Measurements from ENCODE around the gene THAP8. TPM values are rescaled to one million over a fixed set of nuclear protein-coding genes. Genes with fewer than 3 reads are reported as not detected.

The THAP8 gene
- total RNA-seq, 1 donor from 2014 or later: 4.2 TPM

DNA sequence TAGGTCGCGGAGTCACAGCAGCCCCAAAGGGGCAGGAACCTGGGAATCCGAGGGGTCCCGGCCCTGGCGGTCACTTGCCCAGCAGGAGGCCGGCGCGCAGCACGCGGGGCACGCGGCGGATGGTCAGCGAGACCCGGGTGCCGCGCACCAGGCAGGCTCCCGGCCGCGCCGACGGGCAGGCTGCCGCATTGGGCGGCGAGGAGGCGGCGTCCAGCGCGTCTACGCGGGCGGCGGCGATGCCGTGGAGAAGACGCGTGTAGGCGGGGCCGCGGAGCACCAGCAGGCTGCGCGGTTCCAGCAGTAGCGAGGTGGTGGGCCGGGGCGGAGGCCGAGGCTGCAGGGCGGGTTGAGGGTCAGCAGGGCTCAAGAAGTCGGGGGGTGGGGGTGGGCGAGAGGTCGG, 44.9 kb downstream of the THAP8 start:
- intact Hi-C loops (cut with DNase I): no loop called here
- peak; percentile 73 for ATAC-seq (ENCODE audit: poor library complexity)
- peak; percentile 83 for DNase-seq

GRCh38 chr19:36008336-36008978, 45.6 kb downstream of the THAP8 start, which contains the start of gene SYNE4:
SYNE4 (minus strand) TSS chr19:36008813; CDS start chr19:36008681, 132 bp downstream.
- DNase-seq (no peak), ATAC-seq (ENCODE audit: poor library complexity) (no peak)
- intact Hi-C loops (cut with DNase I): no loop called here

DNA sequence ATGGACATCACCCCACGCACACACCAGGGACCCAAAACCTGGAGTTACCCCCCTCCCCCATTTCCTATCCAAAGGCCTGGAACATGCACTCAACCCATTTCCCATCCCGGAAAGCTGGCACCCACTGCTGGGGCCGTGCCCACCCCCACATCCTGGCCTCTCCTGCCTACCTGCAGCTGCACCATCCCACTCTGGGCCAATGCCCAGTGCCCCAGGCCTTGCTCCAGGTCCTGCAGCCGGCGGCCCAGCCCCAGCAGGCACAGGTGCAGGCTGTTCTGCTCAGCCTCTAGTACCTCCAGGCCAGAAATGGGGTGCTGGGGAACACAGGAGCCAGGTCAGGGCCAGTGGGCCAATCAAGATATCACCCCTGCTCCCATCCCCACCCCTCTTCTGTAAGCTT, 47.1 kb downstream of the THAP8 start:
- intact Hi-C loops (cut with DNase I): no loop called here
- ATAC-seq (ENCODE audit: poor library complexity) (no peak), DNase-seq (no peak)

DNA sequence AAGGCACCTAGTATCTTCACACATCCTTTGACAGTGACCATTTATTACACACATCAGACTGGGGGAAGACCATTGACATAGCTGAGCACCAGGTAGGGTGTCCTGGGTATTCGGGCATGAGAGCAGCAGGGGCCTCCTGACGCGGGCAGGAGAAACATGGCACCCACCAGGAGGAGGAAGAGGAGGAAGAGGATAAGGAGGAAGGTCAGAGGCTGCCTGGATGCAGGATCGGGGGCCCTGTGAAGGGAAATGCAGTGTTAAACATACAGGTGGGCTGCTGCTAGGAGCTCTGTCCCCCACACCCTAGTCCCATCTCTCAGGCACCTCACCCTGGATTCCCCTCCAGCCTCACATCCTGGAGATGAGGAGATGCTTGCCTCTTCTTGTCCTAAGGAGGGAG, 50.8 kb downstream of the THAP8 start:
- DNase-seq (no peak), ATAC-seq (ENCODE audit: poor library complexity) (no peak)
- intact Hi-C loops (cut with DNase I): no loop called here

- no peak for DNase-seq
- no peak for ATAC-seq (ENCODE audit: poor library complexity)
- intact Hi-C loops (cut with DNase I): no loop called here
Measured at GRCh38 chr19:36001605-36002004, 52.5 kb downstream of the THAP8 start.

- DNase-seq: no peak
- no peak for ATAC-seq (ENCODE audit: poor library complexity)
- intact Hi-C loops (cut with DNase I): loop anchor here (5.0 kb wide), 1 partner anchor 116 kb away; the partner anchor contains the start of genes OVOL3 and POLR2I
Measured at GRCh38 chr19:35996777-35997176, 57.3 kb downstream of the THAP8 start.

- peak; percentile 98 for ATAC-seq (ENCODE audit: poor library complexity)
- intact Hi-C loops (cut with DNase I): loop anchor here (5.0 kb wide), 1 partner anchor 117 kb away; the partner anchor contains the start of genes OVOL3 and POLR2I
Measured at GRCh38 chr19:35995048-35995993, 58.8 kb downstream of the THAP8 start, which contains the start of gene SDHAF1. SDHAF1 (plus strand) TSS chr19:35995188; CDS start chr19:35995275, 87 bp downstream.

DNA sequence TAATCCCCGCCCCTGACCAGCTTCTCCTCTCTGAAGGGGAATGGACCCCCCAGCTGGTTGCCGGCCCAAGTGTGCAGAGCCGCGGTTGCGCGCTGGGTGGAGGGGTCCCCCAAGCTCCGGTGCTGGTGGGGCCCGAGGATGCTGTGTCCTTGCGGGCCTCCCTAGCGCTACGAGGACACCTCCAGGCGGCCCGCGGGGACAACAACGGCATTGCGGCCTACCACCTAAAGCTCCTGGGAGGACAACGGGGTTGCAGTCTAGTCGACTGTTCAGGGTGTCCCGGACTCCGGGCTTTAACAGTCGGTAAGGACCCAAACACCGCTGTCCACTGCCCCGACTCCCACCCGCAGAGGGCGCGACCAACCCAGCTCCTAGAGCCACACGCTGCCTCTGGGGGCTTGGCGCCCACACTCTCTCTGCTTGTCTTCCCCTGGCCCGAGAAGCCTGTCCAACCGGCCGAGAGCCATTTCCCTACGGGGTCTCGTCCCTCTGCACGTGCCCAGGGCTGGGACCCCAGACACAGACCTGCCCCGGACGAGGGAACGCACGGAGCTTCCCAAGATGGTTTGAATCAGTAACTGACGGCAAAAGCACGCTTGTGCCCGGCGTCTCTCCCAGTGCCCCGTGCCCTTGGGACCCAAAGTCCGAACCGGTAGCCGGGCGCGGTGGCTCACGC, 60.0 kb downstream of the THAP8 start:
- DNase-seq (peak; percentile 57), ATAC-seq (ENCODE audit: poor library complexity) (peak; percentile 31)
- intact Hi-C loops (cut with DNase I): no loop called here

More at GRCh38 chr19:35995048-35995993, 58.8 kb downstream of the THAP8 start, which contains the start of gene SDHAF1:
- DNase-seq: peak; percentile 99

GRCh38 chr19:35992907-35993765, 60.9 kb downstream of the THAP8 start:
- ATAC-seq (ENCODE audit: poor library complexity): no peak

GRCh38 chr19:35991731-35992450, 62.2 kb downstream of the THAP8 start:
- no peak for ATAC-seq (ENCODE audit: poor library complexity)
- intact Hi-C loops (cut with DNase I): no loop called here
- no peak for DNase-seq

More at GRCh38 chr19:35992907-35993765, 60.9 kb downstream of the THAP8 start:
- DNase-seq: no peak
- intact Hi-C loops (cut with DNase I): no loop called here

DNA sequence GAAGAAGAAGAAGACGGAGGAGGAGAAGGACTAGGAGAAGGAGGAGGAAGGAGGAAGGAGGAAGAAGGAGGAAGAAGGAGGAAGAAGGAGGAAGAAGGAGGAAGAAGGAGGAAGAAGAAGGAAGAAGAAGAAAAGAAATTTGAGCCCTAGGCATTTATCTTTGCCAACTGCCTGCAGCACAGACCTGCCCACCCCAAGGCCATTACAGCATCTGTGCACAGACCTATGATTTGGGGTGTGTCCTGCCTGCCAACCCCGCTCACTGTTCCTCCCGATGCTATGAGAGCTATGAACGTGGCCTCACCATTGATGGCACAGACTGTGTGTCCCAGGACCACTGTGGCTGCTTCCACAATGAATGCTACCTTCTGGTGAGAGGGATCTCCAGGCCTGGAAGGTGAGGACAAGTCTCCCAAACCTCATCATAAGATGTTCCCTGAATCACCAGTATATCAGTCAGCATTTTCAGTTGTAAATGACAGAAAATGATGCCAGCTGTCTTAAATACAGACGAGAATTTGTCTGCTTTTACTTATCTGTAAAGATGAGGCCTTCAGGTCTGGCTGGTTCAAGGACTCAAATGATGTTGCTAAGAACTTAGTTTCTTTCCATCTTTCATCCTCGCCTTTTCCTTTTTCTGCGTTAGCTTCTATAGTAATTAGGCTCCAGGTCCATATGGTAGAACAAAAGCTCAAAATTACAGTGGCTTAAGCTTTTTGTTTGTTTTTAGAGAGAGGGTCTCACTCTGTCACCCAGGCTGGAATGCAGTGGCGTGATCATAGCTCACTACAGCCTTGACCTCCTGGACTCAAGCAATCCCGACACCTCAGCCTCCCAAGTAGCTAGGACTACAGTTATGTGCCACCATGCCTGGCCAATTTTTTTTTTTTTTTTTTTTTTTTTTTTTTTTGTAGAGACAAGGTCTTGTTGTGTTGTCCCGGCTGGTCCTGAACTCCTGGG, 63.0 kb downstream of the THAP8 start:
- ATAC-seq (ENCODE audit: poor library complexity): no peak
- no peak for DNase-seq
- intact Hi-C loops (cut with DNase I): no loop called here

DNA sequence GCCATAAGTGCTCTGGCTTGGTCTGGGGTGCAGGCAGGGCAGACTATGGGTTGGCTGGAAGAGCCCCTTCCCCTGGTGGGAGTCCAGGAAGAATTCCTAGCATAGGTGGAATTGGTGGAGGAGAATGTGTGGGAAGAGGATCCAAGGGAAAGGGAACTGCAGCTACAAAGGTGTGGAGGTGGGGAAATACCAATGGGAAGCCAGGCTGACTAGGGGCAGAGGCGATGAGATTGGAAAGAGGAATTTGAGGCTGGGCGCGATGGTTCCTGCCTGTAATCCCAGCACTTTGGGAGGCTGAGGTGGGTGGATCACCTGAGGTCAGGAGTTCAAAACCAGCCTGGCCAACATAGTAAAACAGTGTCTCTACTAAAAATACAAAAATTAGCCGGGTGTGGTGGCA, 63.9 kb downstream of the THAP8 start:
- ATAC-seq (ENCODE audit: poor library complexity) (no peak), DNase-seq (no peak)
- intact Hi-C loops (cut with DNase I): no loop called here

GRCh38 chr19:35988824-35989223, 65.3 kb downstream of the THAP8 start:
- DNase-seq (no peak), ATAC-seq (ENCODE audit: poor library complexity) (no peak)
- intact Hi-C loops (cut with DNase I): no loop called here

GRCh38 chr19:35987571-35987896, 66.6 kb downstream of the THAP8 start:
- DNase-seq (no peak), ATAC-seq (ENCODE audit: poor library complexity) (no peak)
- intact Hi-C loops (cut with DNase I): no loop called here

DNA sequence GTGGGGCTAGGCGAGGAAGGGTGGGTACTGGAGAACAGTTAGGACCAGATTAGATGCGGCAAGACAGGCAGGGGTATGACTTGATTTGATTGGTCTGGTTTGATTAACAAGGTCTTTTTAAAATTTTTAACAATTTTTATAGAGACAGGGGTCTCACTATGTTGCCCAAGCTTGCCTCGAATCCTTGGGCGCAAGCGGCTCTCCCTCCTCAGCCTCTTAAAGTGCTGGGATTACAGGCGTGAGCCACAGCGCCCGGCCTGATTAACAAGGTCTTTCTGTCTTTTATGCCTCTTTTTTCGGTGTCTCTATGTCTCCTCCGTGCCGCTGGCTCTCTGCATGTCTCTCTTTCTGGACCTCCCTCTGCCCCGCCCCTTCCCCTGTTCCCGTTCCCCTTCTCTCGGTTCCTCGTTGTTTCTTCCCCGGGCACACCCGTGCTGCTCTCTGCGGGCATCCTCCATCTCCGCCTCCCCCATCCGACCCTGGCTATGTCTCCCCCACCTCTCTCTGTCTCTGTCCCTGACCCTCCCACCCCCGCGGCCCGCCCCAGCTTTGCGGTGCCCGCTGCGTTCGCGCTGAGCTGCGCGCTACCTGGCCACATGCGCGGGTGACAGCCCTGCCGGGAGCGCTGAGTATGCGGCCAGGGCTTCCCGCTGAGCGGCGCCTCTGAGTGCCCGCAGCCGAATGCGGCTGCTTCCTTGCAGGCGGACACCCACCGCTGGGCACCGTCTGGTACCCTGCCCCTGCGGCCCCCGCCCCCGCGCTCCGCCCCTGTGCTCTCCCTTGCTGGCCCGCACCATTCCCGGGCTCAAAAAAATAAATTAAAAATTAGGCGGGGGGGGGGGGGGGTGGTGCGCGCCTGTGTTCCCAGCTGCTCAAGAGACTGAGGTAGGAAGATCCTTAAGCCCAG, 67.2 kb downstream of the THAP8 start:
- peak; percentile 73 for DNase-seq
- intact Hi-C loops (cut with DNase I): no loop called here
- peak; percentile 64 for ATAC-seq (ENCODE audit: poor library complexity)

DNA sequence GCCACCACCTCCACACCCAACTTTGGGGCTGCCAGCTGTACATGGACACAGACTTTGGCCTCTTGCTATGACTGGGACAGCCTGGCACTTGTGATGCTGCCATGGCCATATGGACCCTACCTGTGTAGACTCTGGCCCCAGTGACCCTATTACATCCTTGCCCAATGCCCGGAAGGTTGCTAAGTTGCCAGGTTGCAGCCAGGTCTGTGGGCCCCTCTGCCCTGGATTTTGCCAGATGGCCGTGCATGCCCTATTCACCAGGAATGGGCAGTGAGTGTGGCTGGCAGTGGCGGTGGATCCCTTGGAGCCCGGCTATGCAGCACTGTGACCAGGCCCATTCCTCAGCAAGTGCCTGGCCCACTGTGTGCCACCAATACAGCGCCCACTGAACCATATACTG, 68.0 kb downstream of the THAP8 start:
- DNase-seq: no peak
- ATAC-seq (ENCODE audit: poor library complexity): no peak

More for the DNA sequence above, 68.0 kb downstream of the THAP8 start:
- intact Hi-C loops (cut with DNase I): no loop called here
